Chondrocyte (in vitro differentiated cells): ENCODE results near the gene NARF. TPM values are rescaled to one million over a fixed set of nuclear protein-coding genes. Genes with fewer than 3 reads are reported as not detected.

ENCODE experiments used
- DNase-seq: peaks from one replicate; pipeline ENCODE4 v3.0.0; 2021; ENCODE audit warnings: mixed read lengths, low spot score
- H3K27ac Mint-ChIP-seq: one replicate; pipeline ENCODE4 v1.8.0; 2021; ENCODE audit warnings: mild to moderate bottlenecking, moderate library complexity, mixed read lengths; ENCODE audit not compliant: unreplicated experiment
- H3K27me3 Mint-ChIP-seq: 2 replicates; pipeline ENCODE4 v1.8.0; 2021; ENCODE audit warnings: low read depth, mixed read lengths
- H3K36me3 Mint-ChIP-seq: 2 replicates; pipeline ENCODE4 v1.8.0; 2021; ENCODE audit warnings: low read depth, mixed read lengths
- H3K4me1 Mint-ChIP-seq: 2 replicates; pipeline ENCODE4 v1.8.0; 2021; ENCODE audit warnings: low read depth, mild to moderate bottlenecking, mixed read lengths
- H3K4me3 Mint-ChIP-seq: one replicate; pipeline ENCODE4 v1.8.0; 2021; ENCODE audit warnings: mild to moderate bottlenecking, moderate library complexity, mixed read lengths; ENCODE audit not compliant: unreplicated experiment
- H3K9me3 Mint-ChIP-seq: 2 replicates; pipeline ENCODE4 v1.8.0; 2021; ENCODE audit warnings: low read depth, mixed read lengths
- CTCF ChIP-seq: fragments of 200-600 bp; sonication (generic); IDR thresholded peaks from 2 replicates; pipeline ENCODE4 v1.5.0; 2021; ENCODE audit warnings: antibody characterized with exemption, mild to moderate bottlenecking, moderate library complexity
- total RNA-seq: library from RNA; stranded (reverse); gene quantifications from 3 replicates; pipeline ENCODE4 v1.2.1, GENCODE V29; 2021

NARF gene
- total RNA-seq, 1 donor from 2014 or later, result 68.9 TPM

- Mint-ChIP-seq H3K27me3 (no peaks in the 10 kb centered on the region), H3K9me3 (no peaks in the 10 kb centered on the region), H3K27ac (peak overlapping the region; percentile 65), H3K4me3 (no peak overlapping the region), H3K36me3 (no peaks in the 10 kb centered on the region), H3K4me1 (peaks cover 59% of the 10 kb centered on the region)
- no peak for DNase-seq
- TF ChIP-seq CTCF, result no peak
Measured at GRCh38 chr17:82525712-82526111, 67.2 kb downstream of the NARF start.

- Mint-ChIP-seq H3K4me1 (peaks cover 49% of the 10 kb centered on the region), H3K4me3 (no peak overlapping the region), H3K9me3 (no peaks in the 10 kb centered on the region), H3K27me3 (no peaks in the 10 kb centered on the region), H3K27ac (peak overlapping the region; percentile 68), H3K36me3 (no peaks in the 10 kb centered on the region)
- no peak for DNase-seq
- TF ChIP-seq CTCF, result no peak
Measured at GRCh38 chr17:82527898-82528297, 69.4 kb downstream of the NARF start.

GRCh38 chr17:82528484-82529265, 70.1 kb downstream of the NARF start:
- Mint-ChIP-seq H3K4me1 (peaks cover 48% of the 10 kb centered on the region), H3K36me3 (no peaks in the 10 kb centered on the region), H3K27ac (peak overlapping the region; percentile 68), H3K27me3 (no peaks in the 10 kb centered on the region), H3K4me3 (no peak overlapping the region), H3K9me3 (no peaks in the 10 kb centered on the region)
- peak; percentile 78 for TF ChIP-seq CTCF
- no peak for DNase-seq

- Mint-ChIP-seq H3K4me3 (no peak overlapping the region), H3K27me3 (no peaks in the 10 kb centered on the region), H3K36me3 (no peaks in the 10 kb centered on the region), H3K9me3 (no peaks in the 10 kb centered on the region), H3K4me1 (peaks cover 54% of the 10 kb centered on the region), H3K27ac (no peak overlapping the region)
- no peak for TF ChIP-seq CTCF
- no peak for DNase-seq
Measured at GRCh38 chr17:82529914-82530300, 71.4 kb downstream of the NARF start.

GRCh38 chr17:82531431-82531881, 72.9 kb downstream of the NARF start:
- H3K36me3 Mint-ChIP-seq, result no peaks in the 10 kb centered on the region
- DNase-seq, result no peak
- TF ChIP-seq CTCF, result no peak
- H3K27ac Mint-ChIP-seq, result peak overlapping the region; percentile 28
- no peaks in the 10 kb centered on the region for H3K27me3 Mint-ChIP-seq
- H3K9me3 Mint-ChIP-seq, result no peaks in the 10 kb centered on the region
- peaks cover 62% of the 10 kb centered on the region for H3K4me1 Mint-ChIP-seq
- no peak overlapping the region for H3K4me3 Mint-ChIP-seq
